H9 (cell line): ENCODE measurements around the gene MFSD11. TPM values are rescaled to one million over a fixed set of nuclear protein-coding genes. Genes with fewer than 3 reads are reported as not detected.

ENCODE experiments used
- DNase-seq: peaks from one replicate; pipeline ENCODE4 v3.0.0-alpha.2; 2017
- H2AFZ ChIP-seq: one replicate; pipeline ENCODE4 v1.6.1; 2013; ENCODE audit warnings: mild to moderate bottlenecking, low read length, control low read depth, moderate library complexity
- H2AK5ac ChIP-seq: 2 replicates; pipeline ENCODE4 v1.6.1; 2013; ENCODE audit warnings: low read length, control low read depth, mixed read lengths; ENCODE audit not compliant: insufficient read length
- H2BK120ac ChIP-seq: one replicate; pipeline ENCODE4 v1.6.1; 2013; ENCODE audit warnings: low read depth, mild to moderate bottlenecking, low read length, control low read depth, inconsistent platforms; ENCODE audit not compliant: poor library complexity, severe bottlenecking
- H2BK12ac ChIP-seq: 2 replicates; pipeline ENCODE4 v1.6.1; 2013; ENCODE audit warnings: low read length, control low read depth, mixed read lengths, low read depth; ENCODE audit not compliant: insufficient read length
- H2BK15ac ChIP-seq: 2 replicates; pipeline ENCODE4 v1.6.1; 2013; ENCODE audit warnings: low read depth, low read length, control low read depth
- H2BK20ac ChIP-seq: one replicate; pipeline ENCODE4 v1.6.1; 2013; ENCODE audit warnings: low read depth, mild to moderate bottlenecking, low read length, control low read depth, inconsistent platforms; ENCODE audit not compliant: poor library complexity, severe bottlenecking
- H2BK5ac ChIP-seq: 2 replicates; pipeline ENCODE4 v1.6.1; 2013; ENCODE audit warnings: low read length, control low read depth, mixed read lengths; ENCODE audit not compliant: insufficient read length
- H3K14ac ChIP-seq: 2 replicates; pipeline ENCODE4 v1.6.1; 2013; ENCODE audit warnings: low read length, control low read depth; ENCODE audit not compliant: insufficient read depth
- H3K18ac ChIP-seq: 2 replicates; pipeline ENCODE4 v1.6.1; 2013; ENCODE audit warnings: low read depth, mild to moderate bottlenecking, mixed read lengths, low read length, control low read depth; ENCODE audit not compliant: insufficient read length
- H3K23ac ChIP-seq: 2 replicates; pipeline ENCODE4 v1.6.1; 2013; ENCODE audit warnings: low read length, control low read depth, mixed read lengths, low read depth; ENCODE audit not compliant: insufficient read length
- H3K23me2 ChIP-seq: 2 replicates; pipeline ENCODE4 v1.6.1; 2013; ENCODE audit warnings: low read depth, mild to moderate bottlenecking, mixed read lengths, low read length, control low read depth; ENCODE audit not compliant: insufficient read length, poor library complexity, severe bottlenecking
- H3K27ac ChIP-seq: 2 replicates; pipeline ENCODE4 v1.5.1; 2013; ENCODE audit warnings: low read length, control low read depth, mixed read lengths, low read depth; ENCODE audit not compliant: insufficient read length
- H3K27me3 ChIP-seq: 2 replicates; pipeline ENCODE4 v1.6.1; 2013; ENCODE audit warnings: low read length, control low read depth, inconsistent platforms; ENCODE audit not compliant: insufficient read depth
- H3K4ac ChIP-seq: 2 replicates; pipeline ENCODE4 v1.6.1; 2013; ENCODE audit warnings: low read depth, mild to moderate bottlenecking, control low read depth, inconsistent platforms, low read length, moderate library complexity
- H3K4me1 ChIP-seq: 2 replicates; pipeline ENCODE4 v1.6.1; 2013; ENCODE audit warnings: low read length, control low read depth, inconsistent platforms; ENCODE audit not compliant: insufficient read depth
- H3K4me2 ChIP-seq: 2 replicates; pipeline ENCODE4 v1.6.1; 2013; ENCODE audit warnings: low read length, control low read depth, mixed read lengths; ENCODE audit not compliant: insufficient read length, insufficient read depth
- H3K56ac ChIP-seq: 2 replicates; pipeline ENCODE4 v1.6.1; 2013; ENCODE audit warnings: low read depth, mild to moderate bottlenecking, mixed read lengths, low read length, control low read depth; ENCODE audit not compliant: insufficient read length
- H3K79me1 ChIP-seq: 2 replicates; pipeline ENCODE4 v1.6.1; 2013; ENCODE audit warnings: low read depth, mild to moderate bottlenecking, moderate library complexity, low read length, control low read depth, inconsistent platforms; ENCODE audit not compliant: insufficient read depth, poor library complexity, severe bottlenecking
- H3K79me2 ChIP-seq: 2 replicates; pipeline ENCODE4 v1.6.1; 2013; ENCODE audit warnings: low read length, control low read depth, inconsistent platforms; ENCODE audit not compliant: insufficient read depth
- H3K9ac ChIP-seq: 2 replicates; pipeline ENCODE4 v1.6.1; 2013; ENCODE audit warnings: low read length, control low read depth, mixed read lengths; ENCODE audit not compliant: insufficient read length; ENCODE audit errors: extremely low read depth
- H3K9me3 ChIP-seq: one replicate; pipeline ENCODE4 v1.6.1; 2013; ENCODE audit warnings: low read depth, low read length, inconsistent platforms; ENCODE audit not compliant: control insufficient read depth
- H3T11ph ChIP-seq: one replicate; pipeline ENCODE4 v1.6.1; 2013; ENCODE audit warnings: mild to moderate bottlenecking, low read length, control low read depth, inconsistent platforms
- H4K20me1 ChIP-seq: one replicate; pipeline ENCODE4 v1.6.1; 2013; ENCODE audit not compliant: control insufficient read depth, insufficient read length, insufficient read depth
- H4K5ac ChIP-seq: 2 replicates; pipeline ENCODE4 v1.6.1; 2013; ENCODE audit warnings: low read depth, mild to moderate bottlenecking, mixed read lengths, low read length, control low read depth; ENCODE audit not compliant: insufficient read length
- H4K8ac ChIP-seq: replicated peaks from 2 replicates; pipeline ENCODE4 v1.6.1; 2013; ENCODE audit warnings: low read length, control low read depth, mixed read lengths, low read depth; ENCODE audit not compliant: insufficient read length
- H4K91ac ChIP-seq: 2 replicates; pipeline ENCODE4 v1.6.1; 2013; ENCODE audit warnings: low read depth, mild to moderate bottlenecking, moderate library complexity, mixed read lengths, low read length, control low read depth; ENCODE audit not compliant: insufficient read length
- H3K27ac Mint-ChIP-seq, 3 experiments: 2 replicates in 2 of 3; 3 replicates in 1 of 3; pipeline ENCODE4 v1.8.0; 2020 to 2021; ENCODE audit warnings: mixed read lengths in 3 of 3, mild to moderate bottlenecking in 1 of 3, moderate library complexity in 1 of 3
- H3K27me3 Mint-ChIP-seq: 2 replicates; pipeline ENCODE4 v1.8.0; 2021; ENCODE audit warnings: low read depth, mild to moderate bottlenecking, moderate library complexity, mixed read lengths
- H3K36me3 Mint-ChIP-seq, 3 experiments: 2 replicates in 2 of 3; 3 replicates in 1 of 3; pipeline ENCODE4 v1.8.0; 2020 to 2021; ENCODE audit warnings: low read depth in 3 of 3, mixed read lengths in 3 of 3; ENCODE audit not compliant: insufficient read depth in 1 of 3
- H3K4me1 Mint-ChIP-seq, 2 experiments: 2 replicates each; pipeline ENCODE4 v1.8.0; 2020; ENCODE audit warnings: mixed read lengths in 2 of 2
- H3K4me3 Mint-ChIP-seq, 2 experiments: 2 replicates in 1 of 2; 3 replicates in 1 of 2; pipeline ENCODE4 v1.8.0; 2020 to 2021; ENCODE audit warnings: mild to moderate bottlenecking in 2 of 2, mixed read lengths in 2 of 2, moderate library complexity in 1 of 2
- H3K9me3 Mint-ChIP-seq, 2 experiments: 2 replicates in 1 of 2; 3 replicates in 1 of 2; pipeline ENCODE4 v1.8.0; 2020; ENCODE audit warnings: mild to moderate bottlenecking in 2 of 2, mixed read lengths in 2 of 2, moderate library complexity in 1 of 2
- CTCF ChIP-seq: fragments of 200-600 bp; sonication (generic); conservative IDR thresholded peaks from 3 replicates; pipeline ENCODE4 v1.8.0; 2021; ENCODE audit warnings: antibody characterized with exemption, mild to moderate bottlenecking
- WGBS: extraction: QIAGEN DNeasy Blood & Tissue Kit; methylation state at CpG from one replicate; pipeline ENCODE4 v1.1.7; 2013; ENCODE audit warnings: missing lambda C conversion rate, low lambda C conversion rate, mixed read lengths; ENCODE audit not compliant: insufficient read length; ENCODE audit errors: extremely low coverage; 5-methylcytosine and 5-hydroxymethylcytosine counted together
- total RNA-seq: library from RNA; stranded (reverse); gene quantifications from 2 replicates; pipeline ENCODE4 v1.2.1, GENCODE V29; 2021

Gene MFSD11
- total RNA-seq, 1 experiment from 2014 or later: 19.9 TPM

DNA sequence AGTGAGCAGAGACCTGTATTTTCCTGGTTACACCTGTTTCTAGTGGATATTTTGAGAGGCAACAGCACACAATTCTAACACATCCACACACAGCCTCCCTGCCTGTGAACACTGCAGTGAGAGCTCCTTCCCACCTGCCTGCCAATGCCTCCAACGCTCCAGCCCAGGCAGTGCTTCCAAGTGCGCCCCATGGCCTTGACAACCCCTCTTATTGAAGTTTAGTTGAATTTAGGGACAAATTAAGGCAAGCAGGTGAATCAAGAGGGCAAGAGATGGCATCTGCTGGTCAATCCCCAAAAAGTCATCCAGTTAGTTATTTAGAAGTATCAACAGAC is 22.5 kb upstream of the MFSD11 start:
- Histone ChIP-seq H3K4me2 (no peak overlapping the region), H3K4me1 (no peaks in the 10 kb centered on the region), H3K27me3 (no peaks in the 10 kb centered on the region), H3K14ac (no peak overlapping the region), H2BK15ac (no peak overlapping the region), H4K5ac (no peak overlapping the region), H3K9ac (no peak overlapping the region), H4K20me1 (no peaks in the 10 kb centered on the region), H3K79me2 (no peaks in the 10 kb centered on the region), H2AK5ac (no peak overlapping the region), H2BK20ac (no peak overlapping the region), H3K79me1 (no peaks in the 10 kb centered on the region), H4K91ac (no peak overlapping the region), H2AFZ (no peak overlapping the region), H3K27ac (no peak overlapping the region), H3K9me3 (no peaks in the 10 kb centered on the region), H2BK5ac (no peak overlapping the region), H3K56ac (no peak overlapping the region), H2BK120ac (no peak overlapping the region), H4K8ac (no peak overlapping the region), H3K23ac (no peak overlapping the region), H3K4ac (no peak overlapping the region), H3K23me2 (no peaks in the 10 kb centered on the region), H3T11ph (no peak overlapping the region), H2BK12ac (no peak overlapping the region), H3K18ac (no peak overlapping the region)
- no peak for TF ChIP-seq CTCF
- H3K9me3 Mint-ChIP-seq: no peaks in the 10 kb centered on the region
- H3K4me1 Mint-ChIP-seq: peaks cover 7 to 10% of the 10 kb centered on the region in 2 experiments
- no peak overlapping the region for H3K27ac Mint-ChIP-seq
- no CpG with 5 or more reads among the region's 2 CpGs for WGBS
- DNase-seq: no peak
- H3K4me3 Mint-ChIP-seq: no peak overlapping the region
- no peaks in the 10 kb centered on the region for H3K27me3 Mint-ChIP-seq
- H3K36me3 Mint-ChIP-seq: peaks cover 13 to 49% (median 48%) of the 10 kb centered on the region in 3 experiments; a peak in 6 of 7 replicates
